Frontal cortex (tissue), 4 donors: ENCODE data around the gene SAMD13. TPM values are rescaled to one million over a fixed set of nuclear protein-coding genes. Genes with fewer than 3 reads are reported as not detected.

Experiments used
- DNase-seq, 2 donors: peaks; one replicate each; pipeline ENCODE4 v3.0.0; 2012; ENCODE audit warnings: low spot score in 2 of 2
- FAIRE-seq: peaks from 2 replicates; lab custom pipeline; 2012; peaks lifted over from hg19 to GRCh38; lab: Jason Lieb, UNC
- total RNA-seq: library from RNA; depleted of rRNA; stranded (reverse); fragments of >200 nt; gene quantifications from one replicate; pipeline ENCODE4 v1.2.3, GENCODE V29; 2014
- donor health status: control.
- donor health status: control.
- donor health status: control.

SAMD13 gene
- total RNA-seq, 1 donor from 2014 or later, result 5.3 TPM

- no peak for FAIRE-seq
- DNase-seq, result no peak
Observed at GRCh38 chr1:84366786-84367185, 65.3 kb downstream of the SAMD13 start.

- FAIRE-seq (no peak), DNase-seq (no peak)
Observed at GRCh38 chr1:84367219-84367618, 65.7 kb downstream of the SAMD13 start.

GRCh38 chr1:84368441-84368840 lies 66.9 kb downstream of the SAMD13 start:
- DNase-seq, result no peak
- FAIRE-seq, result no peak

GRCh38 chr1:84370266-84370665 lies 68.8 kb downstream of the SAMD13 start:
- DNase-seq (no peak), FAIRE-seq (no peak)

- FAIRE-seq, result no peak
- no peak for DNase-seq
Observed at GRCh38 chr1:84370831-84371394, 69.4 kb downstream of the SAMD13 start.

- DNase-seq, result no peak
- no peak for FAIRE-seq
Observed at GRCh38 chr1:84373436-84374141, 72.1 kb downstream of the SAMD13 start.

- DNase-seq, result no peak
- FAIRE-seq, result no peak
Observed at GRCh38 chr1:84374991-84375696, 73.6 kb downstream of the SAMD13 start.

- DNase-seq (no peak), FAIRE-seq (no peak)
Observed at GRCh38 chr1:84376000-84376910, 74.7 kb downstream of the SAMD13 start.

GRCh38 chr1:84377480-84378095 lies 76.1 kb downstream of the SAMD13 start:
- no peak for FAIRE-seq

GRCh38 chr1:84379138-84379916 lies 77.8 kb downstream of the SAMD13 start:
- DNase-seq, result no peak
- no peak for FAIRE-seq

More at GRCh38 chr1:84377480-84378095, 76.1 kb downstream of the SAMD13 start:
- DNase-seq, result no peak

- DNase-seq (no peak), FAIRE-seq (no peak)
Observed at GRCh38 chr1:84379917-84380180, 78.3 kb downstream of the SAMD13 start.

GRCh38 chr1:84382127-84382526 lies 80.6 kb downstream of the SAMD13 start:
- DNase-seq (no peak), FAIRE-seq (no peak)

GRCh38 chr1:84385347-84385746 lies 83.8 kb downstream of the SAMD13 start:
- DNase-seq, result no peak
- no peak for FAIRE-seq

- FAIRE-seq (no peak), DNase-seq (no peak)
Observed at GRCh38 chr1:84386716-84387479, 85.4 kb downstream of the SAMD13 start.

- no peak for FAIRE-seq
Observed at GRCh38 chr1:84387480-84388163, 86.1 kb downstream of the SAMD13 start.

GRCh38 chr1:84390226-84390625 lies 88.7 kb downstream of the SAMD13 start:
- FAIRE-seq (no peak), DNase-seq (no peak)

More at GRCh38 chr1:84387480-84388163, 86.1 kb downstream of the SAMD13 start:
- DNase-seq, result no peak

GRCh38 chr1:84398175-84399155 lies 97.0 kb downstream of the SAMD13 start, which contains the start of gene DNASE2B:
Gene DNASE2B (plus strand): TSS chr1:84398484. CDS start chr1:84398565, 81 bp downstream.
- DNase-seq (no peak), FAIRE-seq (no peak)
